GM06990 (cell line): ENCODE data around the gene ACOX3.

ENCODE experiments used
- DNase-seq: peaks from one replicate; pipeline ENCODE4 v3.0.0-alpha.2; 2011; ENCODE audit not compliant: insufficient read length; ENCODE audit errors: extremely low read depth
- H3K27me3 ChIP-seq: replicated peaks from 2 replicates; pipeline ENCODE4 v1.6.0; 2011; ENCODE audit warnings: low read length; ENCODE audit not compliant: control insufficient read depth, insufficient read depth
- H3K36me3 ChIP-seq: 2 replicates; pipeline ENCODE4 v1.5.1; 2011; ENCODE audit warnings: low read length; ENCODE audit not compliant: control insufficient read depth, insufficient read depth
- H3K4me3 ChIP-seq: replicated peaks from 2 replicates; pipeline ENCODE4 v1.5.1; 2011; ENCODE audit warnings: low read depth, mild to moderate bottlenecking, control low read depth, low read length
- CTCF ChIP-seq: IDR thresholded peaks from 2 replicates; pipeline ENCODE4 v1.5.1; 2011; ENCODE audit warnings: low read length, control low read depth, mild to moderate bottlenecking, inconsistent platforms; ENCODE audit not compliant: insufficient read depth, poor library complexity, severe bottlenecking

The ACOX3 gene

GRCh38 chr4:8410641-8411271 is 29.8 kb downstream of the ACOX3 start:
- Histone ChIP-seq H3K36me3 (peaks cover 23% of the 10 kb centered on the region), H3K27me3 (no peaks in the 10 kb centered on the region), H3K4me3 (no peak overlapping the region)
- DNase-seq = no peak
- TF ChIP-seq CTCF = no peak

GRCh38 chr4:8410066-8410625 is 30.4 kb downstream of the ACOX3 start:
- Histone ChIP-seq H3K4me3 (no peak overlapping the region), H3K36me3 (peaks cover 23% of the 10 kb centered on the region), H3K27me3 (no peaks in the 10 kb centered on the region)
- DNase-seq = no peak
- no peak for TF ChIP-seq CTCF

DNA sequence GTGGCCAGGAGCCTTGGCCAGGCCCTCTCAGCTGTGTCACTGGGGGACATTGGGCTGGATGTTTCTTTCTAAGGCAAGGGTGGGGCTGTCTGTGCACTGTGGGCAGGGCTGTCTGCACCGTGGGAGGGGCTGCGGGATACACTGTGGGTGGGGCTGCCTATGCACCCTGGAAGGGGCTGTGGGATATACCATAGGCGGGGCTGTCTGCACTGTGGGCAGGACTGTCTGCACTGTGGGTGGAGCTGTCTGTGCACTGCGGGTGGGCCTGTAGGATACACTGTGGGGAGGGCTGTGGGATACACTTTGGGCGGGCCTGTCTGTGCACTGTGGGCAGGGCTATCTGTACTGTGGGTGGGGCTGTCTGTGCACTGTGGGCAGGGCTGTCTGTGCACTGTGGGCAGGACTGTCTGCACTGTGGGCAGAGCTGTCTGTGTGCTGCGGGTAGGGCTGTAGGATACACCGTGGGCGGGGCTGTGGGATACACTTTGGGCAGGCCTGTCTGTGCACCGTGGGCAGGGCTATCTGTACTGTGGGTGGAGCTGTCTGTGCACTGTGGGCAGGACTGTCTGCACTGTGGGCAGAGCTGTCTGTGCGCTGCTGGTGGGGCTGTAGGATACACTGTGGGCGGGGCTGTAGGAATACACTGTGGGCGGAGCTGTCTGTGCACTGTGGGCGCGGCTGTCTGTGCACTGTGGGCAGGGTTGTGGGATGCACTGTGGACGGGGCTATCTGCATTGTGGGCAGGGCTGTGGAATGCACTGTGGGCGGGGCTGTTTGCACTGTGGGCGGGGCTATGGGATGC is 31.1 kb downstream of the ACOX3 start:
- Histone ChIP-seq H3K36me3 (peaks cover 21% of the 10 kb centered on the region), H3K27me3 (no peaks in the 10 kb centered on the region), H3K4me3 (no peak overlapping the region)
- DNase-seq = no peak
- no peak for TF ChIP-seq CTCF

DNA sequence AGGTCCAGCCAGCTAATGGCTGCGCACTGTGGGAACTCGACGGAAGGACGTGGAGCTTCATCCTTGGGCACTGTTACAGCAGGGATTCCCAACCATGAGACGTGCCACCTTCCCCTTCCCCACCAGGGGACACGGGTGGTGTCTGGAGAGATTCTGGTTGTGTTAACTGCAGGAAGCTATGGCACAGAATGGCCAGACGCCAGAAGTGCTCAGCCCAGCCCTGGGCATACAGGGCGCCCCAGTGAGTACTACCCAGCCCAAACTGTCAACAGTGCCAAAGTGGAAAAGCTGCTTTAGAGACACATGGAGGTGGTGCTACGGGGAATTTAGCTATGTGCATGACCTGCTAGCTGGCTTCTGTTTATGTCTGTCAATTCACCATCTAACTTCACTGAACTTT is 32.8 kb downstream of the ACOX3 start:
- TF ChIP-seq CTCF = no peak
- DNase-seq = no peak
- no peak overlapping the region for H3K4me3 ChIP-seq
- H3K36me3 ChIP-seq = peaks cover 14% of the 10 kb centered on the region
- no peaks in the 10 kb centered on the region for H3K27me3 ChIP-seq

- no peak overlapping the region for H3K4me3 ChIP-seq
- H3K27me3 ChIP-seq = no peaks in the 10 kb centered on the region
- DNase-seq = no peak
- peaks cover 11% of the 10 kb centered on the region for H3K36me3 ChIP-seq
- no peak for TF ChIP-seq CTCF
Measured at GRCh38 chr4:8407316-8407715, 33.2 kb downstream of the ACOX3 start.
